ENCODE results near the gene STX10.

STX10 gene

GRCh38 chr19:13099073-13099999 is 50.8 kb downstream of the STX10 start:
- peak; percentile 75 for DNase-seq

GRCh38 chr19:13098277-13099072 is 51.7 kb downstream of the STX10 start:
- peak; percentile 70 to 72 for DNase-seq

GRCh38 chr19:13097463-13098258 is 52.5 kb downstream of the STX10 start:
- no peak for DNase-seq

- peak; percentile 37 to 59 for DNase-seq
Observed at GRCh38 chr19:13097033-13097462, 53.1 kb downstream of the STX10 start.

GRCh38 chr19:13095934-13096927 is 53.9 kb downstream of the STX10 start:
- DNase-seq, result peak in 1 of 2 donors; percentile 27

- DNase-seq, result no peak
Observed at GRCh38 chr19:13095393-13095784, 54.8 kb downstream of the STX10 start.

GRCh38 chr19:13094771-13095392 is 55.3 kb downstream of the STX10 start:
- DNase-seq, result peak in 1 of 2 donors; percentile 40

GRCh38 chr19:13094106-13094504 is 56.1 kb downstream of the STX10 start:
- DNase-seq, result no peak
